HL-60 (cell line): ENCODE data around the gene BPTF.

ENCODE experiments used
- DNase-seq, 2 experiments: peaks; one replicate each; pipeline ENCODE4 v3.0.0-alpha.2; 2010 to 2020; ENCODE audit warnings: low read depth in 1 of 2, low spot score in 1 of 2
- H3K27ac ChIP-seq: fragments of 250-450 bp; sonication (Bioruptor Pico); replicated peaks from 2 replicates; pipeline ENCODE4 v1.5.1; 2020; ENCODE audit warnings: mild to moderate bottlenecking, moderate library complexity
- H3K27me3 ChIP-seq: fragments of 250-450 bp; sonication (Bioruptor Pico); 2 replicates; pipeline ENCODE4 v1.5.1; 2021; ENCODE audit warnings: mild to moderate bottlenecking, moderate library complexity; ENCODE audit not compliant: insufficient read depth, poor library complexity, severe bottlenecking
- H3K4me3 ChIP-seq: replicated peaks from 2 replicates; pipeline ENCODE4 v1.5.1; 2011; ENCODE audit warnings: mild to moderate bottlenecking, control low read depth, low read length; ENCODE audit not compliant: insufficient read depth
- GABPA ChIP-seq: IDR thresholded peaks from 2 replicates; pipeline ENCODE4 v1.6.1; 2012; ENCODE audit warnings: low read depth
- POLR2AphosphoS5 ChIP-seq: IDR thresholded peaks from 2 replicates; pipeline ENCODE4 v1.6.1; 2012; ENCODE audit warnings: low read depth
- SPI1 ChIP-seq: IDR thresholded peaks from 2 replicates; pipeline ENCODE4 v1.6.1; 2012; ENCODE audit warnings: low read depth, mild to moderate bottlenecking, borderline replicate concordance
- TF ChIP-seq, protein P1 (sequence below): IDR thresholded peaks from 2 replicates; pipeline ENCODE4 v1.6.1; 2012; ENCODE audit warnings: low read depth; ENCODE audit not compliant: insufficient replicate concordance
- TF ChIP-seq, protein P2 (sequence below): IDR thresholded peaks from one replicate; pipeline ENCODE4 v1.5.1; 2011; ENCODE audit warnings: low read length, control low read depth, inconsistent platforms; ENCODE audit not compliant: insufficient read depth

The BPTF gene

DNA sequence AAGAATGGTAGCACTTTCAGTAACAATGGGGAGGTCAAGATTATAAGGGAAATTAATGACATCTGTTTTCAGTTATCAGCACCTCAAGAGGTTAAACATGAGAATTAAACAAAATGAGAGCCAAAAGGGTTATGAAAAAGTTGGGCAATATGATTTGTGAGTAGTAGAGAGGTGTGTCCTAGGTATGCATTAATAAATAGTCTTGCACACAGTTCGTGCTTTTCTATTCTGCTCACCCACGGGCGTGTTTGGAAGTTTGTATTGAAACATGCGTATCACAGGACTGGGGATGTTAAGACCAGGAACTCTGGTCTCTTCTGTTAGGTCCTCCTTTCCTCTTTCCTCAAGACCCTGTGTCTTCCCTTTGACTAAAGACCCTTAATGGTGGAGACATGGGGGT, 6.0 kb downstream of the BPTF start:
- TF ChIP-seq, protein P1, sequence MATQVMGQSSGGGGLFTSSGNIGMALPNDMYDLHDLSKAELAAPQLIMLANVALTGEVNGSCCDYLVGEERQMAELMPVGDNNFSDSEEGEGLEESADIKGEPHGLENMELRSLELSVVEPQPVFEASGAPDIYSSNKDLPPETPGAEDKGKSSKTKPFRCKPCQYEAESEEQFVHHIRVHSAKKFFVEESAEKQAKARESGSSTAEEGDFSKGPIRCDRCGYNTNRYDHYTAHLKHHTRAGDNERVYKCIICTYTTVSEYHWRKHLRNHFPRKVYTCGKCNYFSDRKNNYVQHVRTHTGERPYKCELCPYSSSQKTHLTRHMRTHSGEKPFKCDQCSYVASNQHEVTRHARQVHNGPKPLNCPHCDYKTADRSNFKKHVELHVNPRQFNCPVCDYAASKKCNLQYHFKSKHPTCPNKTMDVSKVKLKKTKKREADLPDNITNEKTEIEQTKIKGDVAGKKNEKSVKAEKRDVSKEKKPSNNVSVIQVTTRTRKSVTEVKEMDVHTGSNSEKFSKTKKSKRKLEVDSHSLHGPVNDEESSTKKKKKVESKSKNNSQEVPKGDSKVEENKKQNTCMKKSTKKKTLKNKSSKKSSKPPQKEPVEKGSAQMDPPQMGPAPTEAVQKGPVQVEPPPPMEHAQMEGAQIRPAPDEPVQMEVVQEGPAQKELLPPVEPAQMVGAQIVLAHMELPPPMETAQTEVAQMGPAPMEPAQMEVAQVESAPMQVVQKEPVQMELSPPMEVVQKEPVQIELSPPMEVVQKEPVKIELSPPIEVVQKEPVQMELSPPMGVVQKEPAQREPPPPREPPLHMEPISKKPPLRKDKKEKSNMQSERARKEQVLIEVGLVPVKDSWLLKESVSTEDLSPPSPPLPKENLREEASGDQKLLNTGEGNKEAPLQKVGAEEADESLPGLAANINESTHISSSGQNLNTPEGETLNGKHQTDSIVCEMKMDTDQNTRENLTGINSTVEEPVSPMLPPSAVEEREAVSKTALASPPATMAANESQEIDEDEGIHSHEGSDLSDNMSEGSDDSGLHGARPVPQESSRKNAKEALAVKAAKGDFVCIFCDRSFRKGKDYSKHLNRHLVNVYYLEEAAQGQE = no peak
- TF ChIP-seq SPI1 = no peak
- TF ChIP-seq, protein P2, sequence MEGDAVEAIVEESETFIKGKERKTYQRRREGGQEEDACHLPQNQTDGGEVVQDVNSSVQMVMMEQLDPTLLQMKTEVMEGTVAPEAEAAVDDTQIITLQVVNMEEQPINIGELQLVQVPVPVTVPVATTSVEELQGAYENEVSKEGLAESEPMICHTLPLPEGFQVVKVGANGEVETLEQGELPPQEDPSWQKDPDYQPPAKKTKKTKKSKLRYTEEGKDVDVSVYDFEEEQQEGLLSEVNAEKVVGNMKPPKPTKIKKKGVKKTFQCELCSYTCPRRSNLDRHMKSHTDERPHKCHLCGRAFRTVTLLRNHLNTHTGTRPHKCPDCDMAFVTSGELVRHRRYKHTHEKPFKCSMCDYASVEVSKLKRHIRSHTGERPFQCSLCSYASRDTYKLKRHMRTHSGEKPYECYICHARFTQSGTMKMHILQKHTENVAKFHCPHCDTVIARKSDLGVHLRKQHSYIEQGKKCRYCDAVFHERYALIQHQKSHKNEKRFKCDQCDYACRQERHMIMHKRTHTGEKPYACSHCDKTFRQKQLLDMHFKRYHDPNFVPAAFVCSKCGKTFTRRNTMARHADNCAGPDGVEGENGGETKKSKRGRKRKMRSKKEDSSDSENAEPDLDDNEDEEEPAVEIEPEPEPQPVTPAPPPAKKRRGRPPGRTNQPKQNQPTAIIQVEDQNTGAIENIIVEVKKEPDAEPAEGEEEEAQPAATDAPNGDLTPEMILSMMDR = no peak
- TF ChIP-seq POLR2AphosphoS5 = no peak
- no peak for TF ChIP-seq GABPA
- DNase-seq = no peak
- Histone ChIP-seq H3K27me3 (no peaks in the 10 kb centered on the region), H3K4me3 (no peak overlapping the region), H3K27ac (no peak overlapping the region)

DNA sequence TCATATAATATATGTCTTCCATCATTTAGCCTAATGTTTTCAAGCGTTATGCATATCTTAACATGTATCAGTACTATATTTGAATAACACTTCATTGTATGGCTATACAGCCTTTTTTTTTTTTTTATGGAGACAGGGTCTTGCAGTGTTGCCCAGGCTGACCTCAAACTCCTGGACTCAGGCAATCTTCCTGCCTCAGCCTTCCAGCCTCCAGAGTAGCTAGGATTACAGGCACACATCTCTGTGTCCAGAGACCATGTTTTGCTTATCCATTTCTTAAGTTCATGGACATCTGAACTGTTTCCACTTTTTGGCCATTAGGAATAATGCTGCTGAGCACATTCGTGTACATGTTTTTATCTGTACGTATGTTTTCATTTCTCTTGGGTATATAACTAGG, 7.8 kb downstream of the BPTF start:
- no peak for DNase-seq

DNA sequence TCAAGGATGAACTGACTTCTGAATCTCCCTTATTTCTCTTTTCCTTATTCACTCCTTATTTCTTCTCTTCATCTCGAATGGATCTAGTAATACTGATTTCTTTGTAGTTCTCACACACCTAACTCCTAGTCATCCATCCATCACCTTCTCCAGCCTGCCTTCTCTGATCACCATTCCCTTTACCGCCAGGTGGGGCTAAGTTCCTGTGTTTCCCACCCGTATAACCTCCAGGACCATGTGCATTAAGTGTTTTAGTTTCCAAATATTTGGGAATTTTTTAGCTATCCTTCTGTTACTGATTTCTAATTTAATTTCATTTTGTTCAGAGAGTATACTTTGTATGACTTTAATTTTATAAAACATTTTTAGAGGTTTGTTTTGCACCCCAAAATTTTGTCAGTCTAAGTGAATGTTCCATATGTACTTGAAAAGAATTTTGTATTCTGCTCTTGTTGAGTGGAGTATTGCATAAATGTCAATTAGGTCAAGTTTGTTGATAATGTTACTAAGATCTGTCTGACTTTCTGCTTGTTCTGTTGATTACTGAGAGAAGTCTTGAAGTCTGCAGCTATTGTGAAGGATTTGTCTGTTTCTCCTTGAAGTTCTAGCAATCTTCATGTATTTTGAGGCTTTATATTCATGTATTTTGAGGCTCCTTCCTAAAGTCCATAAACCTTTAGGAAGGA, 8.8 kb downstream of the BPTF start:
- TF ChIP-seq, protein P2 = no peak
- TF ChIP-seq, protein P1 = no peak
- TF ChIP-seq SPI1 = no peak
- TF ChIP-seq POLR2AphosphoS5 = no peak
- TF ChIP-seq GABPA = no peak
- H3K27ac ChIP-seq = no peak overlapping the region
- no peak overlapping the region for H3K4me3 ChIP-seq
- H3K27me3 ChIP-seq = no peaks in the 10 kb centered on the region
- no peak for DNase-seq

More for the DNA sequence above, 7.8 kb downstream of the BPTF start:
- TF ChIP-seq GABPA (no peak), SPI1 (no peak), POLR2AphosphoS5 (no peak)
- TF ChIP-seq, protein P2 = no peak
- TF ChIP-seq, protein P1 = no peak
- H3K27me3 ChIP-seq = no peaks in the 10 kb centered on the region
- no peak overlapping the region for H3K4me3 ChIP-seq
- H3K27ac ChIP-seq = no peak overlapping the region
